Neural crest cell (in vitro differentiated cells): ENCODE measurements around the gene EXOC6. TPM values are rescaled to one million over a fixed set of nuclear protein-coding genes. Genes with fewer than 3 reads are reported as not detected.

ENCODE experiments used
- DNase-seq: peaks from one replicate; pipeline ENCODE4 v3.0.0; 2021; ENCODE audit warnings: low read depth, mixed read lengths, low spot score
- H3K27ac Mint-ChIP-seq: one replicate; pipeline ENCODE4 v1.8.0; 2021; ENCODE audit warnings: mild to moderate bottlenecking, mixed read lengths; ENCODE audit not compliant: unreplicated experiment
- H3K27me3 Mint-ChIP-seq: 2 replicates; pipeline ENCODE4 v1.8.0; 2021; ENCODE audit warnings: low read depth, mild to moderate bottlenecking, mixed read lengths
- H3K36me3 Mint-ChIP-seq: 2 replicates; pipeline ENCODE4 v1.8.0; 2021; ENCODE audit warnings: low read depth, mild to moderate bottlenecking, mixed read lengths
- H3K4me1 Mint-ChIP-seq: 2 replicates; pipeline ENCODE4 v1.8.0; 2021; ENCODE audit warnings: mixed read lengths
- H3K4me3 Mint-ChIP-seq: one replicate; pipeline ENCODE4 v1.8.0; 2021; ENCODE audit warnings: mild to moderate bottlenecking, mixed read lengths
- H3K9me3 Mint-ChIP-seq: 2 replicates; pipeline ENCODE4 v1.8.0; 2021; ENCODE audit warnings: mixed read lengths
- long read RNA-seq: library from polyadenylated mRNA; unstranded; transcript quantifications from one replicate; pipeline ENCODE4 v2.0.0, GENCODE V29; 2020
- total RNA-seq: library from RNA; stranded (reverse); gene quantifications from 2 replicates; pipeline ENCODE4 v1.2.1, GENCODE V29; 2021
- TF ChIP-seq, protein P1 (sequence below): fragments of 200-600 bp; sonication (generic); conservative IDR thresholded peaks from 2 replicates; pipeline ENCODE4 v1.5.0; 2021; ENCODE audit warnings: antibody characterized with exemption, mild to moderate bottlenecking

Gene EXOC6, protein sequence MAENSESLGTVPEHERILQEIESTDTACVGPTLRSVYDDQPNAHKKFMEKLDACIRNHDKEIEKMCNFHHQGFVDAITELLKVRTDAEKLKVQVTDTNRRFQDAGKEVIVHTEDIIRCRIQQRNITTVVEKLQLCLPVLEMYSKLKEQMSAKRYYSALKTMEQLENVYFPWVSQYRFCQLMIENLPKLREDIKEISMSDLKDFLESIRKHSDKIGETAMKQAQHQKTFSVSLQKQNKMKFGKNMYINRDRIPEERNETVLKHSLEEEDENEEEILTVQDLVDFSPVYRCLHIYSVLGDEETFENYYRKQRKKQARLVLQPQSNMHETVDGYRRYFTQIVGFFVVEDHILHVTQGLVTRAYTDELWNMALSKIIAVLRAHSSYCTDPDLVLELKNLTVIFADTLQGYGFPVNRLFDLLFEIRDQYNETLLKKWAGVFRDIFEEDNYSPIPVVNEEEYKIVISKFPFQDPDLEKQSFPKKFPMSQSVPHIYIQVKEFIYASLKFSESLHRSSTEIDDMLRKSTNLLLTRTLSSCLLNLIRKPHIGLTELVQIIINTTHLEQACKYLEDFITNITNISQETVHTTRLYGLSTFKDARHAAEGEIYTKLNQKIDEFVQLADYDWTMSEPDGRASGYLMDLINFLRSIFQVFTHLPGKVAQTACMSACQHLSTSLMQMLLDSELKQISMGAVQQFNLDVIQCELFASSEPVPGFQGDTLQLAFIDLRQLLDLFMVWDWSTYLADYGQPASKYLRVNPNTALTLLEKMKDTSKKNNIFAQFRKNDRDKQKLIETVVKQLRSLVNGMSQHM
- total RNA-seq: 16.5 and 17.2 TPM in 2 replicates
- long read RNA-seq, partial matches to known transcripts: 7 of 14 reads
- long read RNA-seq, other reads (novel, unspliced or antisense): 6 of 14 reads

DNA sequence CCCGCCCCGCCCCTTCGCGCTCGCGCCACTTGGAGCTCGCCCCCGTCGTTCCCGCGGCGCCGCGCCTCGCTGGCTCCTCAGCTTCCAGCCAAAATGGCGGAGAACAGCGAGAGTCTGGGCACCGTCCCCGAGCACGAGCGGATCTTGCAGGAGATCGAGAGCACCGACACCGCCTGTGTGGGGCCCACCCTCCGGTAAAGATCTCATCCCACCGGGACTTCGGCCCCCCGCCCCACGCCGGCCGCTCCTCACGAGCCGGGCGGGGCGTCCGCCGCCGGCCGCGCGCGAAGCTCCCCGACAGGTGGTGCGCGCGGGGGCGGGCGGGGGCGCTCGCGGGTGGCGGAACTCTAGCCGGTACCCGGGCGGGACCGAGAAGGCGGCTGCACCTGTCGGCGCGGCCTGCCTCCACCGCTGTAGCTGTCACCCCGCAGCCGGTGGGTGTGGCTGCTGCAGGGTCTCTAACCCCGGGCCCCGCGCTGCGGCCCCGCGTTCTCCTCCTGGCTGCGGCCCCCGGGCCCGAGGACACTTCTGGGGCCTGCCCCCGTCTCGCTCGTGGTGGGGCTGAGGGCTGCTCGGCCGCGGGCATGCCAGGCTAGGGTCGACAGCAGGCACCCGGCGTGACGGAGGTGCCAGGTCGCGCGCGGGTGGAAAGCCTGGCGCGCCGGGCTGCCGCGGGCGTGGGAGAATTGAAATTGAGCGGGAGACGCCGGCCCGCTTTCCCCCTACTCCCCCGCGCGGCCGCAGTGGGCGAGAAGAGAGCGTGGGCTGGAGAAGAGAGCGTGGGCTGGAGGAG is at the start of gene EXOC6:
Gene EXOC6 (plus strand): TSS at position 80 of the 793 bp plus-strand sequence. CDS start 14 bp downstream, at position 94.
- peaks cover 5% of the 10 kb centered on the region for H3K36me3 Mint-ChIP-seq
- peak within 1 kb of the TSS; percentile 91 for H3K4me3 Mint-ChIP-seq
- H3K27ac Mint-ChIP-seq: peak within 1 kb of the TSS; percentile 88
- H3K27me3 Mint-ChIP-seq: peaks cover 7% of the 10 kb centered on the region
- TF ChIP-seq, protein P1, sequence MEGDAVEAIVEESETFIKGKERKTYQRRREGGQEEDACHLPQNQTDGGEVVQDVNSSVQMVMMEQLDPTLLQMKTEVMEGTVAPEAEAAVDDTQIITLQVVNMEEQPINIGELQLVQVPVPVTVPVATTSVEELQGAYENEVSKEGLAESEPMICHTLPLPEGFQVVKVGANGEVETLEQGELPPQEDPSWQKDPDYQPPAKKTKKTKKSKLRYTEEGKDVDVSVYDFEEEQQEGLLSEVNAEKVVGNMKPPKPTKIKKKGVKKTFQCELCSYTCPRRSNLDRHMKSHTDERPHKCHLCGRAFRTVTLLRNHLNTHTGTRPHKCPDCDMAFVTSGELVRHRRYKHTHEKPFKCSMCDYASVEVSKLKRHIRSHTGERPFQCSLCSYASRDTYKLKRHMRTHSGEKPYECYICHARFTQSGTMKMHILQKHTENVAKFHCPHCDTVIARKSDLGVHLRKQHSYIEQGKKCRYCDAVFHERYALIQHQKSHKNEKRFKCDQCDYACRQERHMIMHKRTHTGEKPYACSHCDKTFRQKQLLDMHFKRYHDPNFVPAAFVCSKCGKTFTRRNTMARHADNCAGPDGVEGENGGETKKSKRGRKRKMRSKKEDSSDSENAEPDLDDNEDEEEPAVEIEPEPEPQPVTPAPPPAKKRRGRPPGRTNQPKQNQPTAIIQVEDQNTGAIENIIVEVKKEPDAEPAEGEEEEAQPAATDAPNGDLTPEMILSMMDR: peak; percentile 28
- peaks cover 21% of the 10 kb centered on the region for H3K4me1 Mint-ChIP-seq
- peak; percentile 67 for DNase-seq
- no peaks in the 10 kb centered on the region for H3K9me3 Mint-ChIP-seq

DNA sequence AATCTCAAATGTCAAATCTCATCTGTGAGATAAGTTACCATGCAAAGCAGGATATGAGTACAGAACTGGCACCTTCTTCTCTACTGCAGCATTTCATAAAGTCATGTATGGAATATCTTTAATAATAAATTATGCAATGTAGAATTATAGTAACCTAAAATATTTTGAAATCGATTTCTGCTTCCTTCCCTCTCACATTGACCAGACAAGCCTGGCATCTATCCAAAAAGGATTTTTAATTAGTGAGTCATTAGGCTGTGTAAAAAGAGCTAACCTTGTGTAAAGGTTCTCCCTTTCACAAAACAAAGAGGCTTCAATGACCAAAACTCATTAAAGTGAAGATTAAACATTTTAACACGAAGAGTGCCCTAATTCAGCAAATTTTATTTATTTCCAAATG is 48.8 kb upstream of the EXOC6 start:
- Mint-ChIP-seq H3K27me3 (peaks cover 16% of the 10 kb centered on the region), H3K9me3 (peaks cover 11% of the 10 kb centered on the region), H3K4me3 (no peak overlapping the region), H3K27ac (no peak overlapping the region), H3K4me1 (no peaks in the 10 kb centered on the region), H3K36me3 (no peaks in the 10 kb centered on the region)
- DNase-seq: no peak
- TF ChIP-seq, protein P1: no peak

DNA sequence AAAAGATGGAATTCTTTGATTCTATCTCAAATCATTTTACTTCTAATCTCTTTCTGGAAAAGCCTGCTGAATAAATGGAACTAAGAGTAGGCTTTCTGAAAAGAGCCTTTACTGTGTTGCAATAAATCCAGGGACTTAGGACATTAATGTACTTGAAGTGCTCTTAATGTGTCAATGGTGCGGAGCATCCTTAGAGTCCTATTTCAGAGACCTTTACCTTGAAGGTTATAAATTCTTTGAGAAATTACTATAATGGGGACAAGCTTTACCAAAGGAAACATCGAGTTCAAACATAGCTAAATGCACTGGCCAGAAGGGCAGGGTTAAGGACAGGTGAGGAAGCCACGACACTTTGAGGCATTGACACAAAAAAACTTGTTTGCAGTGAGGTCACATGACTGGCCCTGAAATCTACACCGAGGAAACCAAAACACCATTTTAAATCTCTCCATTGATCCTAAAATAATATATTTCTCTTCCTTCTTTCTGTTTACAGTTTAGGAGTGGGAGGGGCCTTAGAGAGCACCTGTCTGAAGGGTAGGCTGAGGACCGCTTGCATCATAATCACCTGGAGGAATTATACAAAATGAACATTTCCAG is 48.1 kb upstream of the EXOC6 start:
- no peak for DNase-seq
- H3K4me3 Mint-ChIP-seq: no peak overlapping the region
- no peaks in the 10 kb centered on the region for H3K4me1 Mint-ChIP-seq
- peaks cover 8% of the 10 kb centered on the region for H3K9me3 Mint-ChIP-seq
- no peak overlapping the region for H3K27ac Mint-ChIP-seq
- peaks cover 16% of the 10 kb centered on the region for H3K27me3 Mint-ChIP-seq
- TF ChIP-seq, protein P1: no peak
- no peaks in the 10 kb centered on the region for H3K36me3 Mint-ChIP-seq

DNA sequence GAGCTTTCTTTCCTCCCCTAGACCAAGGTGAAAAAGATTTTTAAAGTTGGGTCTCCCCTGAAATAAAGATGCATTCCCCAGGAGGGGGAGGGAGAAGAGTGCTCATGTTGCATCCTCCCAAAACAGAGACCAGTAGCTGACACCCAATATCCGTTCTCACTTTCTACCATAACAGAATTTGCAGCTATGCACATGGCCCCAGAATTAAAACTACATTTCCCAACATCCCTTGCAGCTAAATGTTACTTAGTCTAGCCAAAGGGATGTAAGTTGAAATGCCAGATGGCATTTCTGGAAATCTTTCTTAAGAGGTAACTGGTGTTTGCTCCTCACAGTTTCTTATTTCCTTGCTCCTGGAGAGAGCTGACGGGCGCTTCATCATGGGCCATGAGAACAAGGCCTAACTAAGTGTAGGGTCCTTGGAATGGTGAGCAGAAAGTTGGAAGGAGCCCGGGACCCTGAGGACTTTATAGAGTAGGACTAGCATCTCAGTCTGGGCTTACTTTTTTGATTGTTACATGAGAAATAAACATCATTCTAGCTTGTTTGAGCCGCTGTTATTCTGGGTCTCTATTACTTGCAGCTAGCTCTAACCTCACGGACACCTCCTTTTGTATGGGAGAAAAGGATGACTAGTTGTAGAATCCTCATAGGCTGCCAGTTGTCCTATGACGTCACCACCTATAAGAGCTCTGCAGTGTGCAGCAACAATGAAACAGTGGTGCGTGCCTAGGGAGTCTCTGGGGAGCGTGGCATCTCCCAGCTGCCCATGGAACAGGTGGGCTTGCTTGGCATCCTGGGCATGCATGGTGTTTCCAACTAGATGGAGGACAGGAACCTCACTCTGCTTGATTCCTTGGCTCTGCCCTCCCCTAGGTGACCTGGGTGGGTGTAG is 46.1 kb upstream of the EXOC6 start:
- H3K9me3 Mint-ChIP-seq: peaks cover 4% of the 10 kb centered on the region
- no peaks in the 10 kb centered on the region for H3K4me1 Mint-ChIP-seq
- H3K4me3 Mint-ChIP-seq: no peak overlapping the region
- TF ChIP-seq, protein P1: no peak
- no peaks in the 10 kb centered on the region for H3K36me3 Mint-ChIP-seq
- H3K27ac Mint-ChIP-seq: no peak overlapping the region
- no peak for DNase-seq
- H3K27me3 Mint-ChIP-seq: peaks cover 13% of the 10 kb centered on the region
